Tibial nerve (tissue), 3 donors: ENCODE measurements around the gene BCL3.

ENCODE experiments used
- POLR2A ChIP-seq, 2 donors: fragments of 450-650 bp; IDR thresholded peaks; one replicate each; pipeline ENCODE4 v1.6.1; 2017; ENCODE audit warnings: antibody characterized with exemption in 2 of 2, mild to moderate bottlenecking in 2 of 2, moderate library complexity in 2 of 2
- TF ChIP-seq, protein P1 (sequence below), 5 experiments: fragments of 200-600 bp in 3 of 5; fragments of 450-650 bp in 2 of 5; sonication (generic) in 3 of 5; IDR thresholded peaks; one replicate each; pipeline ENCODE4 v1.5.1; 2016 to 2019; ENCODE audit warnings: antibody characterized with exemption in 5 of 5, mild to moderate bottlenecking in 3 of 5, moderate library complexity in 2 of 5

DNA sequence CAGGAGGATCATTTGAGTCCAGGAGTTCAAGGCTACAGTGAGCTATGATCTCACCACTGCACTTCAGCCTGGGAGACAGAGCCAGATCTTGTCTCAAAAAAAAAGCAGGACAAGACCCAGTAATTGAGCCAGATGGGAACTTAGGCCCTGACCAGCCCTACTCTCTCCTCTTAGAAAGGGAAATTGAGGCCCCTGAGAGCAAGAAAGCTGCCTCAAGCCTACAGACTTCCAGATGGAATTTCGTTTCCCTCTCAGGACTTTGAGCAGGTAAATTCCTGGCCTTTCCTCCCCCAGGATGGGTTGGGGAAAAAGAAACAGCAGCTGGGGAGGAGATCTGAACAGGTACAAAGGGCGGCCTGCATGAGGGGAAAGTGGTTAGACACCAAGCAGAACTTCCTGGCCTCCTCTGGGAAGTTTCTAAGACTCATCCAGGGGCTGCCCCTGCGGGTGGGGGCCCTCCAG, 3.6 kb upstream of the BCL3 start:
- TF ChIP-seq POLR2A (IDR thresholded peaks at IDR 0.05), result no peak
- TF ChIP-seq, protein P1, sequence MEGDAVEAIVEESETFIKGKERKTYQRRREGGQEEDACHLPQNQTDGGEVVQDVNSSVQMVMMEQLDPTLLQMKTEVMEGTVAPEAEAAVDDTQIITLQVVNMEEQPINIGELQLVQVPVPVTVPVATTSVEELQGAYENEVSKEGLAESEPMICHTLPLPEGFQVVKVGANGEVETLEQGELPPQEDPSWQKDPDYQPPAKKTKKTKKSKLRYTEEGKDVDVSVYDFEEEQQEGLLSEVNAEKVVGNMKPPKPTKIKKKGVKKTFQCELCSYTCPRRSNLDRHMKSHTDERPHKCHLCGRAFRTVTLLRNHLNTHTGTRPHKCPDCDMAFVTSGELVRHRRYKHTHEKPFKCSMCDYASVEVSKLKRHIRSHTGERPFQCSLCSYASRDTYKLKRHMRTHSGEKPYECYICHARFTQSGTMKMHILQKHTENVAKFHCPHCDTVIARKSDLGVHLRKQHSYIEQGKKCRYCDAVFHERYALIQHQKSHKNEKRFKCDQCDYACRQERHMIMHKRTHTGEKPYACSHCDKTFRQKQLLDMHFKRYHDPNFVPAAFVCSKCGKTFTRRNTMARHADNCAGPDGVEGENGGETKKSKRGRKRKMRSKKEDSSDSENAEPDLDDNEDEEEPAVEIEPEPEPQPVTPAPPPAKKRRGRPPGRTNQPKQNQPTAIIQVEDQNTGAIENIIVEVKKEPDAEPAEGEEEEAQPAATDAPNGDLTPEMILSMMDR (IDR thresholded peaks at IDR 0.05), result no peak
